ENCODE measurements around the gene PTPN1.
"Not testable (repeated sequence)": the region's sequence is repeated elsewhere in the genome, so short reads cannot be mapped to it uniquely, and the experiment has no call there.

PTPN1 gene

DNA sequence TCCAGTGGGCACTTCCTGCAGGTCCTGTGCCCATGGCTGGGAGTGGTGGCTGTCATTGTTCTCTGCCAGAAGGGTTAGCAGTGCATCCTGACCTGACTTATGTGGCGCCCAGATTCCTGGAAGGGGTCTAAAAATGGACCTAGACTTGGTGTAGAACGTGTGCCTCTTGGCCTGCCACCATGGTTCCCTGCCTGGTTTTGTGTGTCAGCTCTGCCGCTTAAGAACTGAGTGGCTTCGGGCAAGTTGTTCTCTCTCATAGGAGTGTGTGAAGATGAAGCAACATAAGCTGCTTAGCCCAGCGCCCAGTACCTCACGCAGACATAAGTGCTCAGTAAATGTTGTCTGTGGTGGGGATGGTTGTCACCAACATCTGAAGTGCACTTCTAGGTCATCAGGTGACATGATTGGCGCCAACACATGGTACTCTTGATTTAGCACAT is 52.1 kb downstream of the PTPN1 start:
- Histone ChIP-seq H3K4me3 (ENCODE audit: low read depth in 1 of 2, low read length in 2 of 2) (no peak overlapping the region), H3K4me1 (ENCODE audit: control insufficient read depth in 1 of 2, insufficient read depth in 2 of 2, low read length in 2 of 2) (peaks cover 0 to 39% of the 10 kb centered on the region in 2 donors), H3K27me3 (ENCODE audit: low read depth, low read length) (no peaks in the 10 kb centered on the region), H3K27ac (ENCODE audit: low read length) (no peak overlapping the region), H3K36me3 (ENCODE audit: control insufficient read depth in 1 of 2, insufficient read depth in 2 of 2, low read length in 2 of 2) (peaks cover 8 to 17% of the 10 kb centered on the region in 2 donors), H3K9me3 (ENCODE audit: control insufficient read depth in 1 of 2, low read length in 2 of 2) (no peaks in the 10 kb centered on the region)

- Histone ChIP-seq H3K36me3 (ENCODE audit: control insufficient read depth in 1 of 2, insufficient read depth in 2 of 2, low read length in 2 of 2) (peaks cover 14 to 23% of the 10 kb centered on the region in 2 donors), H3K27ac (ENCODE audit: low read length) (no peak overlapping the region), H3K4me1 (ENCODE audit: control insufficient read depth in 1 of 2, insufficient read depth in 2 of 2, low read length in 2 of 2) (peaks cover 0 to 39% of the 10 kb centered on the region in 2 donors)
These were observed 53.2 kb downstream of the PTPN1 start for GRCh38 chr20:50563133-50563944.

DNA sequence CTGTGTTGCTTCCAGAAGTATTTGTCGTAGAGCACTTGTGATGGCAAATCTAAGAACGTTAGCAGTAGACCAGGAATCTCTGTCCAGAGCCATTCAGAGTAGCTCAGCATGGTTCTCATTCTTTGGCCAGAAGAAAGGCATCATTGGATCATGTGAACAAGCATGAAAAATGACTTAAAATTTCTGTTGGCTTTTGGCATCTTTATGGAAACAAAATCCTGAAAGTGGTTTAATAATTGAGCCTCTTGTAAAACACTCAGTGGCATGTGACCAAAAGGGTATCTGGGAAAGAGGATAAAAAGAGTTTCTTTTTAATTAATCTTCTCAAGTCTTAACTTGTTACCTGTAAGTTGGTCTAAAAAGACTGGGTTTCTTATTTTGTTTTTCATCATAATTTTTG is 55.2 kb downstream of the PTPN1 start:
- Histone ChIP-seq H3K4me1 (ENCODE audit: control insufficient read depth in 1 of 2, insufficient read depth in 2 of 2, low read length in 2 of 2) (peaks cover 0 to 32% of the 10 kb centered on the region in 2 donors), H3K36me3 (ENCODE audit: control insufficient read depth in 1 of 2, insufficient read depth in 2 of 2, low read length in 2 of 2) (peaks cover 25 to 42% of the 10 kb centered on the region in 2 donors), H3K9me3 (ENCODE audit: control insufficient read depth in 1 of 2, low read length in 2 of 2) (no peaks in the 10 kb centered on the region), H3K27ac (ENCODE audit: low read length) (no peak overlapping the region), H3K27me3 (ENCODE audit: low read depth, low read length) (no peaks in the 10 kb centered on the region), H3K4me3 (ENCODE audit: low read depth in 1 of 2, low read length in 2 of 2) (no peak overlapping the region)

More at GRCh38 chr20:50563133-50563944, 53.2 kb downstream of the PTPN1 start:
- H3K27me3 ChIP-seq (ENCODE audit: low read depth, low read length): no peaks in the 10 kb centered on the region
- H3K9me3 ChIP-seq (ENCODE audit: control insufficient read depth in 1 of 2, low read length in 2 of 2): no peaks in the 10 kb centered on the region
- no peak overlapping the region for H3K4me3 ChIP-seq (ENCODE audit: low read depth in 1 of 2, low read length in 2 of 2)

GRCh38 chr20:50565871-50566270 is 55.7 kb downstream of the PTPN1 start:
- H3K4me1 ChIP-seq (ENCODE audit: control insufficient read depth in 1 of 2, insufficient read depth in 2 of 2, low read length in 2 of 2): peaks cover 0 to 33% of the 10 kb centered on the region in 2 donors
- peaks cover 25 to 42% of the 10 kb centered on the region in 2 donors for H3K36me3 ChIP-seq (ENCODE audit: control insufficient read depth in 1 of 2, insufficient read depth in 2 of 2, low read length in 2 of 2)
- no peaks in the 10 kb centered on the region for H3K9me3 ChIP-seq (ENCODE audit: control insufficient read depth in 1 of 2, low read length in 2 of 2)
- H3K4me3 ChIP-seq (ENCODE audit: low read depth in 1 of 2, low read length in 2 of 2): no peak overlapping the region
- no peak overlapping the region for H3K27ac ChIP-seq (ENCODE audit: low read length)
- no peaks in the 10 kb centered on the region for H3K27me3 ChIP-seq (ENCODE audit: low read depth, low read length)

DNA sequence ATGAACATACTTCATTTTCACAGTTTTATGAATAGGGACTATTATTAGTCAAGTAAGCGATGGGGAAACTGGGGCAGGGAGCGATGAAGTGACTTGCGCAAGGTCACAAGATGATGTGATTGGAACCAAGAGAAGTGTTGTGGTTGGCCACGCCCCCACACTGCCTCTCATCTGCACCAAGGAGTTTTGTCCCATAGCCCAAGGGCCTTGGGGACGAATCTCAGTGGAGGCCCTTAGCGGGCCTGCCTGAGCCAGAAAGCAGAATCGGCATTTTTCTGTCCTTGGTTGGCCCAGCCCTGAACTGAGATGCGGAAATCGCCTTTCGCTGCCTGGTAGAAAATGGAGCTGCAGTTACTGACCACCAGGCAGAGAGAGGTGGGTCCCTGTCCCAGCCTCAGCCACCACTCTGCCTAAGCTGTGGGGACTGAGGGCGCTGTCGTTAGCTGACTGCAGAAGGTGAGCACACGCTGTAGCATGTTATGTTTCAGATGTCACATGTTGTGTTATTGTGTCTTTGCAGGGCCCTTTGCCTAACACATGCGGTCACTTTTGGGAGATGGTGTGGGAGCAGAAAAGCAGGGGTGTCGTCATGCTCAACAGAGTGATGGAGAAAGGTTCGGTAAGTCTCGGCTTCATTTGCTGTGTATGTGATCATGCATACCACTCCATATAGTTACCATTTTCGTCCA is 57.8 kb downstream of the PTPN1 start:
- H3K27me3 ChIP-seq (ENCODE audit: low read depth, low read length): no peaks in the 10 kb centered on the region
- peaks cover 1 to 27% of the 10 kb centered on the region in 2 donors for H3K4me1 ChIP-seq (ENCODE audit: control insufficient read depth in 1 of 2, insufficient read depth in 2 of 2, low read length in 2 of 2)
- no peaks in the 10 kb centered on the region for H3K9me3 ChIP-seq (ENCODE audit: control insufficient read depth in 1 of 2, low read length in 2 of 2)
- H3K4me3 ChIP-seq (ENCODE audit: low read depth in 1 of 2, low read length in 2 of 2): no peak overlapping the region
- peaks cover 20 to 37% of the 10 kb centered on the region in 2 donors for H3K36me3 ChIP-seq (ENCODE audit: control insufficient read depth in 1 of 2, insufficient read depth in 2 of 2, low read length in 2 of 2)
- no peak overlapping the region for H3K27ac ChIP-seq (ENCODE audit: low read length)

DNA sequence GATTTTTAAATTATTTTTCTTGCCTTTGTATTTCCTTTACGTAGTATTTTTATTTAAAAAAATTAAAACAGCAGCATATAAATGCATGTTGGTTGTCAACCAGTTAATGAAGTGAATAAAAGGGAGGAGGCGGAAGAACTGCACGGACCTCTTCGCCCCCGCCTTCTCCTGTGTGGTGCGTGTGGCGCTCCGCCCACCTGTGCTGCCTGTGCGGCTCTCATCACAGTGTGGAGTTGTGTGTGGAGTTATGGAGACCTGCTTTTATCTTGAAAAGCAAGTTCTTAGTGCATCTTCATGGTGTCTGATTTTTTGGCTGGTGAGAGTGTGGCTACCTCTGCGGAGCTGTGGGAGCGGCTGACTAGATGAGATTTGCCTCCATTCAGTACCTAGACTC is 58.4 kb downstream of the PTPN1 start:
- Histone ChIP-seq H3K36me3 (ENCODE audit: control insufficient read depth in 1 of 2, insufficient read depth in 2 of 2, low read length in 2 of 2) (peaks cover 20 to 37% of the 10 kb centered on the region in 2 donors), H3K9me3 (ENCODE audit: control insufficient read depth in 1 of 2, low read length in 2 of 2) (no peaks in the 10 kb centered on the region), H3K27me3 (ENCODE audit: low read depth, low read length) (no peaks in the 10 kb centered on the region), H3K4me3 (ENCODE audit: low read depth in 1 of 2, low read length in 2 of 2) (no peak overlapping the region), H3K4me1 (ENCODE audit: control insufficient read depth in 1 of 2, insufficient read depth in 2 of 2, low read length in 2 of 2) (peaks cover 7 to 27% of the 10 kb centered on the region in 2 donors), H3K27ac (ENCODE audit: low read length) (no peak overlapping the region)

DNA sequence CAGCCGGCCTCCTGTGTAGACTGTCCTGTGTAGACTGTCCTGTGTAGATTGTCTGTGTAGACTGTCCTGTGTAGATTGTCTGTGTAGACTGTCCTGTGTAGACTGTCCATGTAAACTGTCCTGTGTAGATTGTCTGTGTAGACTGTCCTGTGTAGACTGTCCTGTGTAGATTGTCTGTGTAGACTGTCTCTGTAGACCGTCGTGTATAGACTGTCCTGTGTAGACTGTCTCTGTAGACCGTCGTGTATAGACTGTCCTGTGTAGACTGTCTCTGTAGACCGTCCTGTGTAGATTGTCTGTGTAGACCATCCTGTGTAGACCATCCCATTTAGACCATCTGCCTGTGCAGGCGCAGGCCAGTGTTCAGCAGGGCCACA is 59.3 kb downstream of the PTPN1 start:
- not testable (repeated sequence) for H3K27me3 ChIP-seq (ENCODE audit: low read depth, low read length); H3K27ac ChIP-seq (ENCODE audit: low read length); H3K4me3 ChIP-seq (ENCODE audit: low read depth in 1 of 2, low read length in 2 of 2); H3K9me3 ChIP-seq (ENCODE audit: control insufficient read depth in 1 of 2, low read length in 2 of 2)
- peaks cover 21 to 42% of the 10 kb centered on the region in 2 donors for H3K36me3 ChIP-seq (ENCODE audit: control insufficient read depth in 1 of 2, insufficient read depth in 2 of 2, low read length in 2 of 2)
- H3K4me1 ChIP-seq (ENCODE audit: control insufficient read depth in 1 of 2, insufficient read depth in 2 of 2, low read length in 2 of 2): peaks cover 7 to 27% of the 10 kb centered on the region in 2 donors

DNA sequence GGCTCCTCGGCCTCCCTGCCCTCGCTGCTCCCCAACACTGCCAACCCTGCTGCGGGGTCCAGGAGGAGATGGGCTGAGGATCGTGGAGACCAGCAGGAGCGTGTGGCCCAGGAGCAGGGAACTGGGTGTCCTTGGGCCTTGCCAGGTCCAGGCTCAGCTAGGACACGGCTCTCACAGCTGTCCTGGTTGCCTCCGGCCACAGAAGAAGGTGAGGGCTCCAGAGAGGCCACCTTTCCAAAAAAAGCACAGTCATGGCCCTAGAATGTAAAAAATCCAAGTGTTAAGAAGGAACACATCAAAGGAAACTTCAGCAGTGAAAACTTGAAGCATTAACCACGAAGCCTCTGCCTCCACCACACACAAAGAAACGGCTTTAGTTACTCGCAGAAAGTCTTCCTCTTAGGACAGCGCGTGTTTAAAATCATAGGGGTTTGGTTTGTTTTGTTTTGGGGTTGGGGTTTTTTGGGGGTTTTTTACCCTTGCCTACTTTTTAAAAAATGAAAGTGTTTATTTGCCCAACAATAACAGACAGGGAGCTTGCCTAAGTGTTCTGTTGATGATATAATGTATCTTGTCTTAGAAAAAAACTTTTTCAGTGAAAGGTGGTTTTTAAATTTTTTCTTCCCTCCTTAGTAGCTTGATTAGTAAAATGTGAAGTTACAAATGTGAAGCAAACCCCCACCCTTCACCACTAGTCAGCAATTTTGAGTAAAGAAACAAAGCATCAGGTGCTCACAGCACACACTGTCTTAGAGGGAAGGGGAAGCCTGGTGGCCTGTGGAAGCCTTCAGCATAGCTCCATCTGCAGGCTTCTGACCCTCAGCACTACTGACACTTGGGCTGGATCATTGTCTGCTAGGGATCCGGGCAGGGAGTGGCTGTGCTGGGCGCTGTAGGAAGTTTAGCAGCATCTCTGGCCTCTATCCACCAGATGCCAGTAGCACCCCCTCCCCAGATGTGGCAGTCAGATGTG is 60.0 kb downstream of the PTPN1 start:
- peaks cover 25 to 46% of the 10 kb centered on the region in 2 donors for H3K36me3 ChIP-seq (ENCODE audit: control insufficient read depth in 1 of 2, insufficient read depth in 2 of 2, low read length in 2 of 2)
- peaks cover 7 to 25% of the 10 kb centered on the region in 2 donors for H3K4me1 ChIP-seq (ENCODE audit: control insufficient read depth in 1 of 2, insufficient read depth in 2 of 2, low read length in 2 of 2)
- no peaks in the 10 kb centered on the region for H3K27me3 ChIP-seq (ENCODE audit: low read depth, low read length)
- H3K27ac ChIP-seq (ENCODE audit: low read length): no peak overlapping the region
- no peaks in the 10 kb centered on the region for H3K9me3 ChIP-seq (ENCODE audit: control insufficient read depth in 1 of 2, low read length in 2 of 2)
- H3K4me3 ChIP-seq (ENCODE audit: low read depth in 1 of 2, low read length in 2 of 2): no peak overlapping the region

GRCh38 chr20:50571466-50571865 is 61.3 kb downstream of the PTPN1 start:
- peaks cover 29 to 43% of the 10 kb centered on the region in 2 donors for H3K36me3 ChIP-seq (ENCODE audit: control insufficient read depth in 1 of 2, insufficient read depth in 2 of 2, low read length in 2 of 2)
- H3K4me1 ChIP-seq (ENCODE audit: control insufficient read depth in 1 of 2, insufficient read depth in 2 of 2, low read length in 2 of 2): peaks cover 7 to 20% of the 10 kb centered on the region in 2 donors

DNA sequence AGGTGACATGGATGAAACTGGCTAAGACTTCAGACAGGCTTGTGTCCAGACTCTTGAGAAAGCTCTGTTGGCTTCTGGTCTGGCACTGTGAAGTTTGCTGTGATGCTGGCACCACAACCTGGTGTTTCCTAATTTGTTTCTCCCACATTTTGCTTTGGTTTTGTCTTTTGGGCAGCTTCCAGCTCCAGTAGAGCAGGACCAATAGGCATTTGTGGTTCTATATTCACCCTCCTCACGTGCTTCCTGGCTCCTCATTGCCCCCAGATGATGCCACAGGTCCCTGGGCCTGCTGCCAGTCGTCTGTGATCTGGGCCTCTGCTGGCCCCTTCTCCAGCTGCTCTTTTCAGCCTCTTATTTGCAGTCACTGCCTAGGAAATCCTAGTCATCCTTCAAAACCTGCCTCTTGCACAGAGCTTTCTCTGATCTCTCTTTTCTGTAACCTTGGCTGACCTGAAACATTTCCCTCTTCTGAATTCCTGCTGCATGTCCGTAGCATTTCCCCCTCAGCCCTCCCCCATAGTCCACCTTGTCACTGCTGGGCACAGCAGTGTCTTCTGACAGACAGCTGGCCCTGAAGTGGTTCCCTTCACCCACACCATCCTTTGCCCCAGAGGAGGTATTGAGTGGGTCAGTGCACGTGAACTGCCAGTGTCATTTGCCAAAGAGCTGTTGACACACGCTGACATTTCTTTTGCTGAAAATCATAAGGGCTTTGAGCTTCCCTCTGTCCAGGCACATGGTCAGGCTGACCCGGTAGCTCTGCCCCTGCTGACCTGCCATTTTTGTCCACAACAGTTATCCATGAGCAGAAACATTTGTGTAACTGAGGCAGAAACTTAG is 63.0 kb downstream of the PTPN1 start:
- H3K36me3 ChIP-seq (ENCODE audit: control insufficient read depth in 1 of 2, insufficient read depth in 2 of 2, low read length in 2 of 2): peaks cover 31 to 51% of the 10 kb centered on the region in 2 donors
- no peaks in the 10 kb centered on the region for H3K27me3 ChIP-seq (ENCODE audit: low read depth, low read length)
- H3K9me3 ChIP-seq (ENCODE audit: control insufficient read depth in 1 of 2, low read length in 2 of 2): no peaks in the 10 kb centered on the region
- no peak overlapping the region for H3K27ac ChIP-seq (ENCODE audit: low read length)
- H3K4me1 ChIP-seq (ENCODE audit: control insufficient read depth in 1 of 2, insufficient read depth in 2 of 2, low read length in 2 of 2): peaks cover 7 to 29% of the 10 kb centered on the region in 2 donors
- H3K4me3 ChIP-seq (ENCODE audit: low read depth in 1 of 2, low read length in 2 of 2): no peak overlapping the region

More at GRCh38 chr20:50571466-50571865, 61.3 kb downstream of the PTPN1 start:
- Histone ChIP-seq H3K27me3 (ENCODE audit: low read depth, low read length) (no peaks in the 10 kb centered on the region), H3K27ac (ENCODE audit: low read length) (no peak overlapping the region), H3K9me3 (ENCODE audit: control insufficient read depth in 1 of 2, low read length in 2 of 2) (no peaks in the 10 kb centered on the region), H3K4me3 (ENCODE audit: low read depth in 1 of 2, low read length in 2 of 2) (no peak overlapping the region)
